HG03575 (cell line): ENCODE data around the gene KCNV2.
A peak's percentile ranks its signal among the peaks of the same experiment; 100 is the strongest.

Source experiments
- ATAC-seq: cut with Tn5 transposase; IDR thresholded peaks from one replicate; pipeline ENCODE4 v1.9.1; 2021; ENCODE audit not compliant: unreplicated experiment, insufficient number of reproducible peaks, low FRiP score; ENCODE audit errors: extremely low read depth

KCNV2 gene

GRCh38 chr9:2718001-2718697, 839 bp downstream of the KCNV2 start:
- ATAC-seq: no peak

- no peak for ATAC-seq
These were observed 1.4 kb downstream of the KCNV2 start for GRCh38 chr9:2718698-2719033.

GRCh38 chr9:2720179-2720654, 2.9 kb downstream of the KCNV2 start:
- no peak for ATAC-seq

GRCh38 chr9:2722715-2723114, 5.4 kb downstream of the KCNV2 start:
- ATAC-seq: no peak

GRCh38 chr9:2723376-2724065, 6.2 kb downstream of the KCNV2 start:
- ATAC-seq: no peak

- ATAC-seq: no peak
These were observed 7.8 kb downstream of the KCNV2 start for GRCh38 chr9:2725126-2725525.

GRCh38 chr9:2725898-2726649, 8.8 kb downstream of the KCNV2 start:
- no peak for ATAC-seq

GRCh38 chr9:2726650-2727340, 9.5 kb downstream of the KCNV2 start:
- no peak for ATAC-seq

GRCh38 chr9:2727374-2727773, 10.1 kb downstream of the KCNV2 start:
- no peak for ATAC-seq

GRCh38 chr9:2727966-2728613, 10.8 kb downstream of the KCNV2 start:
- ATAC-seq: peak; percentile 86

GRCh38 chr9:2729003-2729402, 11.7 kb downstream of the KCNV2 start:
- ATAC-seq: no peak

GRCh38 chr9:2729721-2730120, 12.4 kb downstream of the KCNV2 start:
- ATAC-seq: no peak

GRCh38 chr9:2730971-2731370, 13.7 kb downstream of the KCNV2 start:
- ATAC-seq: no peak

GRCh38 chr9:2732492-2732891, 15.2 kb downstream of the KCNV2 start:
- ATAC-seq: no peak

GRCh38 chr9:2740616-2741015, 23.3 kb downstream of the KCNV2 start:
- ATAC-seq: no peak

GRCh38 chr9:2741441-2742158, 24.3 kb downstream of the KCNV2 start:
- no peak for ATAC-seq

GRCh38 chr9:2742214-2742613, 24.9 kb downstream of the KCNV2 start:
- ATAC-seq: no peak

- ATAC-seq: no peak
These were observed 26.7 kb downstream of the KCNV2 start for GRCh38 chr9:2743937-2744529.
